ENCODE measurements around the gene RBM4B.
"Not testable (repeated sequence)": the region's sequence is repeated elsewhere in the genome, so short reads cannot be mapped to it uniquely, and the experiment has no call there.

The RBM4B gene

DNA sequence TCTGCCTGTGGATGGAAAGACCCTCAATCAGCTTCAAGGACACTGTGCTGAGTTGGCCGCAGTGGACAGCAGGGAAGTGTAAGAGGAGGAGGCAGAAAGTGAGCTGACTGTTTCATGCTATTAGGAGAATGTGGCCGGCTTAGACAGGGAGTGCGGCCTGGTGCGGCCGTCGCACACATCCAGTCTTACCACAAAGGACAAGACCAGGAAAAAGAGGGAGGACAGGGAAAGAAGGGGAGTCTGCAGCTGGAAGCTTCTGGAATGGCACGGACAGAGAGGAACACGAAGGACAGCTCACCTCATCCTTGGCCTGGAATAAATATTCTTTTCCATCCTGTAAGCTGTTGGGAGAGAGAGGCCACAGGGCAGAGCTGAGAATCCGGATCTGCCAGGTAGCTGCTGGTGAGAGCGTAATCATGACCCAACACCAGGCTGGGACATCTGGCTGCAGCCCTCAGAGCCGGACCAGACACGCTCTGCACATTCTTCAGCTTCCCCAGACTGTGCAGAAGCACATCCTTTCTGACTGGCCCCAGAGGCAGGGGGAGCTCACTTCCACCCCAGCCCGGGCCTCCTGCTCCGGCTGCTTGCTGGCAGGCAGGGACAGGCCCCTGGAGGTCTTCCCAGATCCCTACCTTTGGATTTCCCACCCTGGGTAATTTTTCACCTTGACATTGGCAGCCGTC, 8.6 kb upstream of the RBM4B start:
- no peak for DNase-seq

DNA sequence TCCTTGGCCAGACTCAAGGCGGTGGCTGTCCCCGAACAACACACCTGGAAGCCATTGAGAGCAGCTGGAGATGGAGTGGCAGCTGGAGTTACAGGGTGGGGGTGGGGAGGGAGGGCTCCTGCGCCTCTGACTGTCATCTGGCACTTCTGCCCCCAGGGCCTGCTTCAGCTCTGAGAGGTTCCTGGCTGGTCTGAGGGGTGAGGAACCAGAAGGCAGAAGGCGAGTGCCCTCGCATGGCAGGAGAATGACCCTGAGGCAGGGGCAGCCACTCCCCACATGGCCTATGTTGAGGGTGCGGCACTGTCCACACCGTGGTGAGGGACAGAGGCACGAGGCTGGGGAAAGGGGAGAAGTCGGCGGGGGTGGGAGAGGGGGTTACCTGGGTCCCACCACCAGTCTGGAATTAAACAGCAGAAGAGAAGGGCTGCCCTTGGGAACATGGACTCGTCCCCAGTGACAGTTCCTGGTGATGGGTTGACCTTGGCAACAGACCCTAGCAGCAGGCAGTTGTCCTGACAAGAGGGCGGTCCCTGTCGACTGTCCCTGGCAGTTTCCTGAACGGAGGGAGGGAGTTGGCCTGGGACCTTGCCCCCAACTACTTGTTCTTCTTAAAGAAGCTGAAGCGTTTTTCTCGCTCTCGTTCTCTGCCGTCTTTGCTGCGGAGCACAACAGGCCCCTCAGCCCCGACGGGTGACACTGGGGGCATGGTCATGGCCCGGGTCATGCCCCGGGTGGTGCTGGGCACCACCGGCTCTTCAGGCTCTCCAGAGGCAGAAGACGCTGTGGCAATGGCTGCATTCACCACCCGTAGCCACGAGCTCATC, 7.8 kb upstream of the RBM4B start:
- no peak for DNase-seq

DNA sequence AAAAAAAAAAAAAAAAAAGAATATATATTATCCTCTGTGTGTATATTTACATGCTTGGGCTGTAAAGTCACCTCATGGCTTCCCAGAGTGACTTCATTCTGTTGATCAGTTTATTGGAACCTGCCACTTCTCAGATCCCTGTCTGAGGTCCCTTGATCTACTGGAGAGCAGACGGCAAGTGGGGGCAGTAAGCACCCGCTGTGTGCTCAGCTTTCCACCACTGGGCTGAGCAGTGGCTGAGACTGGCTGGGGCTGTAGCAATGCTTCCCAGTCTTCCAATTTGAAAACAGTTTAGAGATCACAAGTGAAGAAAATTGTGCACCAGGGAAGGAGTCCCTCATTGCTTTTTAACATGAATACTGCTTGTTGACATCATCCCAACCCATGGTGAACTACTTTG, 6.9 kb upstream of the RBM4B start:
- no peak for DNase-seq

DNA sequence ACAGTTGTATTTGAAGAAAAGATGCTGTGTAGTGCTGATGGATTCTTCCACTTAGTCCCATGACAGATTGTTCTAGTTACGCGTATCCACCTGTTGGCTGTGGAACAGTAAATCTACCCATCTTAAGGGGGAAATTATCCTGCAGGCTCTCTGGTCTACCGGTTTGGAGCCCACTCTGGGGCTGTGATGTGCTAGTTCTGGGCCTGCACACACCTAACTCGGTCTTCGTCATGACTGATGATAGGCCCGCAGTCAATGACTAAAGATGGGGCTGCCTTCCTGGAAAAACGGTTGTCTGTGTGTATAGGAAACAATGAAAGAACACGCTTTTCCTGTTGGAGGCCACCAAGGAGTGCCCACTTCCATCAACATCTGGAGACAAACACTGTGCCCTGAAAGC, 6.2 kb upstream of the RBM4B start:
- DNase-seq, result no peak

DNA sequence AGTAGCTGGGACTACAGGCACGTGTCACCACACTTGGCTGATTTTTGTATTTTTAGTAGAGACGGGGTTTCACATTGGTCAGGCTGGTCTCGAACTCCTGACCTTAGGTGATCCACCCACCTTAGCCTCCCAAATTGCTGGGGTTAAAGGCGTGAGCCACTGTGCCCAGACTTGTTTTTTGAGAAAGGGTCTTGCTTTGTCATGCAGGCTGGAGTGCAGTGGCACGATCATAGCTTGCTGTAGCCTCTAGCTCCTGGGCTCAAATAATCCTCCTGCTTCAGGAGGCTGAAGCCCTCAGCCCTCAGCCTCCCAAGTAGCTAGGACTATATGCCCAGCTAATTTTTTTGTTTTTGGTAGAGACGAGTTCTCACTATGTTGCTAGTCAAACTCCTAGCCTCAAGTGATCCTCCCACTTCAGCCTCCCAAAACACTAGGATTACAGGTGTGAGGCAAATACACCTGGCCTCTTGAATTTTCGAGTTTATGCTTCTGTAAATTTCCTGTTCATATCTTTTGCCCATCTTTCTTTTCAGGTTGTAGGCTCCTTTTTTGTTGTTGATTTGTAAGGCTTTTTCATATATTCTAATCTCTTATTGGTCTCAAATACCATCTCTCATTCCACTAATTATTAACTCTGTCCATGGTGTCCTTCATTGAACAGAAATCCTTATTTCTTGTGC, 3.4 kb upstream of the RBM4B start:
- DNase-seq, result no peak

DNA sequence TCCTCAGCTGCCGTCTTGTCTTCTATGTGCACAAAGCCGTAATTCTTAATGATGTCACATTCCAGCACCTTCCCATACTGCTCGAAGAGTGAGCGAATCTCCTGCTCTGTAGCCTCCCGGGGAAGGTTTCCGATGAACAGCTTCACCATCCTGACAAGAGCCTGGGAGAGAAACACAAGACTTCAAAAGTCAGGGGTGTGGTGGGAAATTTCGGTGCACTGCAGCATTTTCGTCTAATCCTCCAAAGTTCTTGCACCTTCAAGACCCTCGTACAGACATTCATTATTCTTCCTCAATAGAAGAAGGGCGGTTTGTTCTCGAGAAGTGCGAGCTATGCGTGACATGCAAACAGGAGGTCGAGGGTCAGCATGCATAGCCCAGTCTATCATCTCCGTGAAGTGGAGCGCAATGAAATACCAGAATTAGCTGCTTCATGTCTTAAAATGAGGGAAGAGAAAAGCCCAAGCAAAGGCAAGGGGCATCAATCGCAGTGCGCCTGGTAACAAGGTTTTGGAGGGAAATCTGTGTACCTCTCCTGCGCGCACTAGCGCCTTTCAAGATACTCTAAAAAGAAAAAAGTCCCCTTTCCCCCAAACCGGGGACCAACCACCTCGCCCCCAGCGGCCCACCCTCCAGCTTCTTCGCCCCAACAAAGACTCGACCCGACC, 622 bp downstream of the RBM4B start:
- DNase-seq, result no peak

DNA sequence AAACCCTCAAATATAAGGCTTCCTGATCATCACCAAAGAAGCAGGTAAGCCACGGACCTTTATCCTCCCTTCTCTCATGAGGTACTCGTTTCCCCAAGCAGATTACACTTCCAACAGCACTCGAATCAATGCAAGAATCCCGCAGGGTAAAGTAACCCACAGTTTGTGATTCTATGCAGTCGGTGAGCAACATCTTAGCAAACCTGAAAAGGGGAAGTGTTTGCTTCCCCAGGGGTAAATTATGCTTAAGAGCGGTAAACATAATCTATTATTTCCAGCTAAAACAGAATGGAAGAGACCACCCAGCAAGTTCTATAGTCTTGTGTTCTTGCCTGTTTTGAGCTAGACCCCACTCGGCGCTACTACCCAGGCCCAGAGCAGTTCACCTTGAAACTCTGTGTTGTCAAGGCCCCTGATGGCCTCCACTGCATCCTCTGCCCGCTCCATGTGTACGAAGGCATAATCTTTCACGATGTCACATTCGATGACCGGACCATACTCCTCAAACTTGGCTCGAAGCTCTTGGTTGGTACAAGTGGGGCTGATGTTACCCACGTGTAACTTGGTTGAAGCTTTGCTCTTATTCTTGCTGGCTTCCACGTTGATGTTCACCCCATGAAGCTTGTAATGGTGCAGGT, 1.3 kb downstream of the RBM4B start:
- no peak for DNase-seq

DNA sequence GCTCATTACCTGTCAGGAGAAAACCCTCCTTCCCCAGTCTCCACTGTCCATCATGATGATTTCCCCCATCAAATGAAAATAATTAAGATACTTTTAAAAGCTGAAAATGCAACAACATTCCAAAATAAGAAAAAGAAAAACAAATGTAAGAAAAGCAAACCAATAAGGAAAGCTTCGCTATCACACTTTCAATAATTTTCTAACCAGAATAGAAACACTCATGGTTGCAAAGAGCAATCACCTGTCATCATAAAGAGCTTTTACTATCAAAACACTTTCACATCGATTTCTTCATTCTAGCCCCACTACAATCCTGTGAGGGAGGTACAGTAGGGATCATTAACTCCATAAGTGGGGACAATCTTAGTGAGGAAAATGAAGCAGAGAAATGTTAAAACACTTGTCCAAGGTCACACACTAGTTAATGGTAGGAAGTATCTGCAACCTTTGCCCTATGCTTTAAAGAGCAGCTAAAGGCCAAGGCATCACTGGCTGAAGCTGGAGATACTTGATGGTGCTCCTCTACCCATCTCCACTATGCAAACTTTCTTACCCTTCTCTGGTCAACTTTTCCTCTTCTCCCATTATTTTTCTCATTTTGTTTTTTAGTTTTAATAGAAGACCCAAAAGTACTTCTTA, 2.6 kb downstream of the RBM4B start:
- DNase-seq, result no peak

DNA sequence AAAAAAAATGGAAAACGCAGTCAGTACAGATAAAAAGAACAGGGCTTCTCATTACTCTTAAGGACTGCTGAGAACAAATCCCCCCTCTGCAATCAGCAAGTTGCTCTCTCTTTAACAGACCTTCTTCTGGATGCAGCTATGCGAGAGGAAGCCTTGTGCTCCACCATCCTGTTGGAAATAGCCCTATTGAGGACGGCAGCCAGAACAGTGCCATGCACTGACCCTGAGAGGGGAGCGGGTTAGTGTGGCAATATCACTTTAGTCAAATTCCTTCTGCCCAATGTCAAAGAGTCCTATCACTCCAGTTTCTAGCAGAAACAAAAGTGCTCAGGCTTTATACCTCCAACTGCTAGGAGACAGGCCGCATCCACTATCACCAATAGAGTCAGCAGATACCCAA, 6.9 kb downstream of the RBM4B start:
- no peak for DNase-seq

DNA sequence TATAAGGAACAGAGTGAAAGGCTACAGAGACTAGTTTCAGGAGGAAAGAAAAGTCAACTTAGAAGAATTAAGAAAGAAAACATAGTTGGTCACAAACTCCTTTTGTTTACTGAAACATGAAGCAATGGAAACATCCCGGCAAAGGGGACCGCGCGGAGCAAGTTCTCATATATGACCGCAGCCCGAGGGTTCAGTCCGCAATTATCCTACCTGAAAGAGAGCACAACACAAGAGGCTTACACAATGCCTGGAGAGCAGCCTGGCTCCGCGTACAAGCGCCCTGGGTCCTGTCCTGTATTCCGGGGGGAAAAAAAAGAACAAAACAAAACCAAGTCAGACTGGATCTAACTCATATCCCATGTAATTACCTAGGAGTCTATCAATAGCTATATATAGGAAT, 12.3 kb downstream of the RBM4B start:
- no peak for DNase-seq

DNA sequence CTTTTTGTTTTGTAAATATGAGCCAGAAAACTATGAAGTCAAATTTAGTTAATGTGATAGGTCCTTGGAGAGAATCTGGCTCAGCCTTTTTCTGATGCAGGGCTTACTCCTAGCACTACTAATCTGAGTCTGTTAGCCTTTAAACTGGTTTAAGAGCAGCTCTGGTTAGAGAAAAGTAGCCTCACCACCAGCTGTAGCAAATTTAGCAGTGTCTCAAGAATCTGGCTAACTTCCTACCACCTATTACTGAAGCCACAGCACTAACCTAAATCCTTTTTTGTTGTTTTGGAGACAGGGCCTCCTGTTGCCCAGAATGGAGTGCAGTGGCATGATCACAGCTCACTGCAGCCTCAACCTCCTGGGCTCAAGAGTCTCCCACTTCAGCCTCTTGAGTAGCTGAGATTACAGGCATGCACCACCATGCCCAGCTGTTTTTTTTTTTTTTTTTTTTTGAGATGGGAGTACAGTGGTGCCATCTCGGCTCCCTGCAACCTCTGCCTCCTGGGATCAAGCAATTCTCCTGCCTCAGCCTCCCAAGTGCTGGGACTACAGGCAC, 13.9 kb downstream of the RBM4B start:
- no peak for DNase-seq

DNA sequence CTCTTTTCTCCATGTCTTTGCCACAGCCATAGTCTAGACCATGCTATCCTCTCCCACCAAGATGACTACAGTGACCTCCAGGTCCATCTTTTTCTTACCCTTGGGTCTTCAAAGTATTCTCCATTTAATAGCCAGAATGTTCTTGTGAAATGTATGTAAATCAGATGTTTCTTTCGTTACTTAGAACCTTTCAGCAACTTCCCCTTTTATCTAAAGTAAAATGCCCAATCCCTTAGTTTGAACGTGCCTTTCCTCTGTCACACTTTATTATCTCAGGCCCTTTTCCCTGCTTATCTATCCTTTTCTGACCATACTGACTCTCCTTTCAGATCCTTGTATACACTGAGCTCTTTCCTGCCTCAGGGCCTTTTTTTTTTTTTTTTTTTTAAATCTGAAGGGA, 17.9 kb downstream of the RBM4B start:
- DNase-seq, result no peak

DNA sequence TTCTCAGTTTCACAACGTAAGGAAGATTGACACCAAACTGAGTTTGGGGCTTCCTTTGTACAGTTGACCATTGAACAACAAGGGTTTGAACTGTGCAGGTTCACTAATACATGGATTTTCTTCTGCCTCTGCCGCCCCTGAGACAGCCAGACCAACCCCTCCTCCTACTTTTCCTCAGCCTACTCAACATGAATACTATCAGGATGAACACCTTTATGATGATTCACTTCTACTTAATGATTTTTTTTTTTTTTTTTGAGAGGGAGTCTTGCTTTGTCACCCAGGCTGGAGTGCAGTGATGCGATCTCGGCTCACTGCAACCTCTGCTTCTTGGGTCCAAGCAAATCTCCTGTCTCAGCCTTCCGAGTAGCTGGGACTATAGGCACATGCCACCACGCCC, 24.6 kb downstream of the RBM4B start:
- DNase-seq, result no peak

DNA sequence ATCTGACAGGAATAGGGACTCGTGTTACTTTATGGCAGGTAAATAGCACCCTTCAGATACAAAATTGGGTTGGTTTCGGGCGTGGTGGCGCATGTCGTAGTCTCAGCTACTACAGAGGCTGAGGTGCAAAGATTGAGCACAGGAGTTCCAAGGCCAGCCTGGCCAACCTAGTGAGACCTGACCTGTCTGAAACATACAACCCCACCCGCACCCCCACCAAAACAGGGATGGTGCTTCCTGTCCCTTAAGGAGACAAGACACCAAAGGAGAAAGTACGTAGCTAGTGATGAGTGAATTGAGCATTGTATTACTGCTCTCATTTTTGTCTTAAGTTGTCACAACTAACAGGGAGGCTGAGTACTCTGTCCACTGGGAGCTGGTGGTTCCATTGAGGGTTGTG, 25.0 kb downstream of the RBM4B start:
- no peak for DNase-seq

DNA sequence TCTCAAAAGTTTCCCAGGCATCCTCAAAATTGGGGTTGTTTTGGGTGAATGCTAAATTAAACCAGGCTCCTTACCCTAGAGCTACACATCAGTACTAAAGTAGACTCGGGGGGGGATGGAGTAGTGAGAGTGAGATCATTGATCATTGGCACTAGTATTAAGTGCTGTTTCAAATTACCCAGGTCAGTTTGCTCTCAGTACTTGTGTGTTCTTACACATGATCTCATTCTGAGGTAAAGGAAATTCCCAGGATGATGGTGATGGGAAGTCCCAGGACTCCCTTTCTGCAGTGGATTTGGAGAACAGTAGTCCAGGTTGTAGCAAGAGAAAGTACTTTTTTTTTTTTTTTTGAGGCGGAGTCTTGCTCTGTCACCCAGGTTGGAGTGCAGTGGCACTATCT, 26.7 kb downstream of the RBM4B start:
- DNase-seq, result no peak

DNA sequence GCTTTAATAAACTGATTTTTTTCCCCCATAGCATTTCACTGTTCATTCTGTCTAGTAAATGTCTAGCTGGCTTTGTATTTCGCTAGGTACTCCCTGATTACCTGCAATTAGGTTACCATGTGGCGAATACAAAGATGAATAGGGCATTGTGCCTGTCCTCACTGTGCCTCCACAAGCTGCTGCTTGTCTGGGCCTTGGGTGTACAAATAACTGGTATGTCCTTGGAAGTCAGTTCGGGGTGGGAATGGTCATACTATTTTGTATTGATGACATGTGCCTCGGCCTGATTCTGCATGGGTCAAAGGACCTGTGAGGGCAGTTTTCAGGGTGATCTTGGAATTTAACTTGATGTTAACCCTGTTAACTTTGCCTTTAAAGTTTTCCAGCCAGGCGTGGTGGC, 27.8 kb downstream of the RBM4B start:
- DNase-seq, result no peak

DNA sequence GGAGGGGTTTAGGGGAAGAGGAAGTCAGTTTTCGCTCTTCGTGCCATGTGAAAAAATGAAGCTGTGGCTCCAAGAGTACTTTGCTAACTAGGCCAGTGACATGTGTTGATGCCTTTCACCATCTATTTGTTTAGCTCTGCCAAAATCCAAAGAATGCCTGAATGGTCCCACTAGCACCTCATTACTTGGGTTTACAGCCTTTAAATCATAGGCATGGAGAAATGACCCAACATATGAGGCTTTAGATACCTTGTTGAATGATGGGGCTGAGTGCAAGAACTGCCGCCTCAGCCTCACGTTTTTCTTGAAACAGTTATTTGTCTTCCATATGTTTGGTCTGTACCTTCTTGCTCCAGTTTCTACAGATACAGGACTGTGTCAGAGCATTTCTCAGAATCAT, 30.9 kb downstream of the RBM4B start:
- DNase-seq, result no peak

DNA sequence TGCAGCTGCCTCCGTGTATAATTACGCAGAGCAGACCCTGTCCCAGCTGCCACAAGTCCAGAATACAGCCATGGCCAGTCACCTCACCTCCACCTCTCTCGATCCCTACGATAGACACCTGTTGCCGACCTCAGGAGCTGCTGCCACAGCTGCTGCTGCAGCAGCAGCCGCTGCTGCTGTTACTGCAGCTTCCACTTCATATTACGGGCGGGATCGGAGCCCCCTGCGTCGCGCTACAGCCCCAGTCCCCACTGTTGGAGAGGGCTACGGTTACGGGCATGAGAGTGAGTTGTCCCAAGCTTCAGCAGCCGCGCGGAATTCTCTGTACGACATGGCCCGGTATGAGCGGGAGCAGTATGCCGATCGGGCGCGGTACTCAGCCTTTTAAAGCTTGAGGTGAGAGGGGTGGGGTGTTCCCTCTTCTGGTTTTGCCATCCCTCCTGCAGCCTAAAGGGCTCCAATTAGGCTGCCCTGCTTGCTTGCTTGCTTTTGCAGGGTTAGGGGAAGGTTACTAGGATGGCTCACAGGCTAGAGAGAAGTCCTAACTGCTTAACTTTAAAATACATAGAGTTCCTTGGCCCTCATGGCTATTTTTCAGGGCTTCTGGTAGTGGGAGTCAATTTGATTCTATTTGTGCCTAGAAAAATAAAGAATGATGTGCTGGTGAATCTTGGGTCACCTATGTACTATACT, 33.8 kb downstream of the RBM4B start:
- DNase-seq, result no peak

DNA sequence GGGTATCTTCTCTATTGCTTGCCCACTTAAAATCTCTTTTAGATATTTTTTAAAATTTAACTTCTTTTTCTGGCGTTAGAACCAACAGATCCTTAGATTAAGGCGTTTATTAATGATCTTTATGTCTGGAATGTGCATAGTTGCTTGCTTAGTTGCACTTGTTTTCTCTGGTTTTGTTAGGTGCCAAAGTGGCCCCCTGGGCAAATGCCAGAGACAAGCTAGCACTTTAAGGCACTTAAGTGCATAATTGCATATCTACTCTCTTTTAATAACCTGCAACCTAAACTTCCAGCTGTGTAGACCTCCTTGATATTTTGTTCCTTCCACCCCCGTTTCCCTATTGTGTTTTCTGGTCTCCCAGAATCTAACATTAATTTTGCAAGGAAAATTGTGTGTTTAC, 35.9 kb downstream of the RBM4B start:
- DNase-seq, result no peak

DNA sequence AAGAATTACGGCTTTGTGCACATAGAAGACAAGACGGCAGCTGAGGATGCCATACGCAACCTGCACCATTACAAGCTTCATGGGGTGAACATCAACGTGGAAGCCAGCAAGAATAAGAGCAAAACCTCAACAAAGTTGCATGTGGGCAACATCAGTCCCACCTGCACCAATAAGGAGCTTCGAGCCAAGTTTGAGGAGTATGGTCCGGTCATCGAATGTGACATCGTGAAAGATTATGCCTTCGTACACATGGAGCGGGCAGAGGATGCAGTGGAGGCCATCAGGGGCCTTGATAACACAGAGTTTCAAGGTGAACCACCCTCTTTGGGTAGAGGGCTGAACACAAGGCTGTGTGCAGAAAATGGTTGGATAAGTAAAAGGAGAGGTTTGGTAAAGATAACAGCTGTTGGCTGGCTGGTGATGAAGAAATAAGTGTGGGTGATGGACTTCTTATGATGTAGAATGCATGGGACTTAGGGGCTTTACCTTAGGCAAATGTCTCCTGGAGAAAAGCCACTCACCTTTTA, 37.8 kb downstream of the RBM4B start:
- DNase-seq, result not testable (repeated sequence)

DNA sequence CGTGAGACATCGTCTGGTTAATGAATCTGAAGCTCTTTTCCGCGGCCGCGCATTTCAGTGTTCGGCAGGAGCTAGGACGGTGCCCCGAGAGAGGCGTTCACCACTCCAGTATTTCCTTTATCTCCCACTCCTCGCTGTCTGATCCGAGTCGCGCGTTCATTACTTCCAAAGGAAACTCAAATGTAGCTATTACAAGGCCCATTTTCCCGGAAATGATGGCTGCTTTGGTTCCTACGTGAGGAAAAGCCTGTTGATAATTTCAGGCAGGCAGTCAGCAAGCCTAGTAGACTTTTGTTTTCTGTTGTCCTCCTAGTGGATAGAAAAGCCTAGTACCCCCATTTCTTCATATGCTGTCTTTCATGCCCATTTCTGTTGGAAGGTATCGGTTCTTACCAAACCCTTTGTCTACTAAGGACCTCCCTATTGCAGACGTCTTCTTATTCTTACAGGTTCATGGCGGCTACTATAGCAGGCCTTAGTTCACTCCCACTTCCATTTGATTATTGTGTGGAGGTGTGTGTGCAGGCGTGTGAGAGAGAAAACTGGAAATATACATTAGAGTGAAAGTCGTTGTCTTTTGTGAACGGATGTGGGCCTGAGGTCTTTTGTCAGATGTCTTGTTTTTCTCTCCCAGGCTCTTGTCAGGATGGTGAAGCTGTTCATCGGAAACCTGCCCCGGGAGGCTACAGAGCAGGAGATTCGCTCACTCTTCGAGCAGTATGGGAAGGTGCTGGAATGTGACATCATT, 38.4 kb downstream of the RBM4B start:
- DNase-seq, result peak; percentile 65
